Suppressor macrophage treated with lipopolysaccharide for 4 hours (primary cell): Measurements from ENCODE around the gene NAA80.

Source experiments
- DNase-seq: peaks from one replicate; pipeline ENCODE4 v3.0.0-alpha.2; 2020

The NAA80 gene

GRCh38 chr3:50327943-50328691 lies 28.9 kb upstream of the NAA80 start, which contains the start of gene TUSC2:
TSS of gene TUSC2 (minus strand) at chr3:50328223. CDS start at chr3:50328099, 124 bp downstream.
- peak; percentile 98 for DNase-seq

DNA sequence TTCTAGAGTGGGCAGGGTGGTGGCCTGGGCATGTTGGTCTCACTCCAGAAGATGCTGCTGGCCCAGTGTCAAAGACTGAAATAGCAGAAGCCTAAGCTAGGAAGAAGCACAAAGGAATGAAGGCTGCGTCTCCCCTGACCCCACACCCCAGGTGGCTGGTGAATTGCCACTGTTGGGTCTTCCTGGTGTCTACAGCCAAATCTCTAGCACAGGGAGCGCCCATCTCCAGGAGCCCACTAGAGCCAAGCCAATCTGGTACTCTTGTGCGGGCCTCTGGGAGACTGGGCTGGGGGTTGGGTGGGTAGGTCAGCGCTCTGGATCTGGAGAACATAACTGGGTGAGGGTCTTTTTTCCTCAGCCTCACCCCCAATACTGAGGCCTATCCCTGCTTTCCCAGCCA lies 27.9 kb upstream of the NAA80 start:
- DNase-seq = no peak

DNA sequence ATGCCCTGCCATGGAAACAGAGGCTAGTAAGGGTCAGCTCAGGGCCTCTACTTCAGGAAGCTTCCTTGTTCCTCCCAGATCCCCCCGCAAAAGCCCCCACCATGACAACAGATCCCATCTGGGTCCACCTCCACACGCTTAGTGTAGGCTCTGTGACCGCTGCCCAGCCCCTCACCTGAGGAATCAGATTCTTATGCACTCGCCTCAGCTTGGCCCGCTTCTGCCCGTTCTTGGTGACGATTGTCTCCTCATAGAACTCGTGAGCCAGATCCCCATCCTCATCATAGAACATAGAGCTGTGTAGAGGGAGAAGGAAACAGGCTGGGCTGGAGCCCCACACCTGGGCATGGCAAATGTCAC lies 27.0 kb upstream of the NAA80 start:
- DNase-seq = no peak

GRCh38 chr3:50325497-50326181 lies 26.4 kb upstream of the NAA80 start:
- DNase-seq = no peak

DNA sequence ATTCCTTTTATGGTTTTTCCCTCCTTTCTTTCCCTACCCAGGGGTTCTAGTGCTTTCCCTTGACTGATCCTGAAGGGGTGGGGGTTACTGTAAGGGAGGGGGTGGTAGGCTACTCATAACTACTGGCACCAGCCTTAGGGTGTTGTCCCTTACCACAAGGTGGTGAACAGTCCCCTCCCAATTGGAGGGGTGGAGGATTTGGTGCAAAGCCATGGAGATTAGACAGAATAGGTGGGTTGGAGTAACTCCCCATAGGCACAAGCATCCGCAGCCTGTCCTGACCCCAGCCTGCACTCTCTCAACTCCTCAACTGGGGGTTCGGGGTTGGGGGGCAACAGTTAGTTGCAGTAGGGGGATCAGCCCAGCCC lies 25.9 kb upstream of the NAA80 start:
- no peak for DNase-seq

GRCh38 chr3:50324351-50325112 lies 25.3 kb upstream of the NAA80 start:
- peak; percentile 71 for DNase-seq

DNA sequence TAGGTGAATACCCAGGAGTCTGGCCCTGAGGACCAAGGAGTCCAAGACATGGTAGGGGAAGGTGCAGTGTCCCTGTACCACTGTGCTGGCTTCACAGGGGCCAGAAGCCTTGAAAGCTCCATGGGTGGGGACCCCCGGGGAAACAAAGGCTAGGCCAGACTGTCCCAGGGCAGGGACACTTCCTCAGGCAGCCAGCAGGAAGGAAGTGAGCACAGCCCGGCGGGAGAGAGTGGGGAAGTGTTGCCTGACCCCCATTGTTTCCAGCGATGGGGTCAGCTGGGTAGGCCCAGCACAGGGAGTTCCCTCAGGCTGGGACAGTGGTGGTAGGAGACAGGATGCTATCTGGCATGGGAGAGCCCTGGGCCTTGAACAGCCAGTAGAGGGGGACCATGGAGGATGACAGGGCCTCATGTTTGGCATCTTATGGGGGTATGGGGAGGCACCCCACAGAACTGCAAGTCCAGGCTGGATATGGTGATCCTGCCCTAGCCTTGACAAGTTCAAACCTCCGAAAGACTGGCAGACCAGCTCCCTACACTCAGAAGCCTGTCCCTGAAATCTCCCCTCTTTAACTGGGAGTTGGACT lies 24.5 kb upstream of the NAA80 start:
- peak; percentile 12 for DNase-seq

DNA sequence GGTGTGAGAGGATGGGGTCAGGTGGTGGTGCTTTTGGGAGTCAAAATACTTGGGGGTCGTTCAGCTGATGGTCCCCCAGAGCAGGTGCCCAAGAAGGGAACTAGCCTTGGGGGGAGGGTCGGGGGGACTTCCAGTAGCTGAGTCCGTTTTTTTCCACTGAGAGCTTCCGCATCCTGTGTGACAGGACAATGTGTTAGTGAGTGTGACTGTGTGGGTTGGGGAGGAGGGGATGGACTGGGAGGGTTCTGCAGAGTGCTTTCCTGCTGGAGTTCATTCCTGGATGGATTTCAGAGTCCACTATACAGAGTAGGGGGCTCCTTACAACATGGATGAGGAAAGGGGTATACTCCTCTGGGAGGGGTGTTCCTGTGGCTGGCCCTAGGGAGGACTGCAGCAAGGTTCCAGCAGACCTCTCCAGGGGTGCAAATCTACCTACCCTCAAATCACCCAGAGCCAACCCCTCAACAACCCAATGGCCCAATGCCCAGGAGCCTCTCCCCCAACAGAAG lies 23.9 kb upstream of the NAA80 start:
- DNase-seq = peak; percentile 40

DNA sequence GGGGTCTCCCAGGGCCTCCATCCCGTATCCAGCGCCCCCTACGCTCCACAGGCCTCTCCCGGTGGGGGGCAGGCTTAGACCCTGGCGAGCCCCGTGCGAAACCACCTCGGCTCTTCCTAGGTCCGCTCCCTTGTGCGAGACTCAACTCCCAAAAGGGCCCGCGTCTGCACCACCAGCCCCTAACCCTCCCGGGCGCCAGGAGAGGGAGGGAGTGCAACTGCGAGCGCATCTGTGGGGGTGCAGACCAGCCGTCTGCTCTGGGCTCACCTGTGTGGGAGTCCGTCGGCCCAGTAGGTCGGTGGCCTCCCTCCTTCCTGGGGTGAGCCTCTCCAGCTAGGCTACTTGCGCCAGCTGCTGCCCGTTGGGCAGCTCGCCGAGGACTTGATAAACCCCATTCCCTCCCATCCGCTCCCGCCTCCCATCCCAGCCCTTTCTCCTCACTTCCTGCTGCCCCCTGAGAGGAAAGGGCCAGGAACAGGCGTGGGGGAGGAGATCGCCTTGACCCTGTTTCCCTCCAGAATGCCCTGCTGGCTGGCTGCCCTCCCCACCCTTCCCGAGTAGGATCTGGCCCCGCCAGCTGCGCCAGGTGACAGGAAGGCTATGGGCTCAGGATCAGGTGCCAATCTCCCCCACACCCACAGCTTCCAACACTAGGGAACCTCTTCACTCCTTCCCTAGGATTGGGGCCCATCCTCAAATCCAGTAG lies 23.3 kb upstream of the NAA80 start, which contains the start of gene HYAL2:
Gene HYAL2 (minus strand): TSS at position 360 of the 706 bp plus-strand sequence. CDS start 2,256 bp downstream, outside the sequence.
- DNase-seq = no peak

DNA sequence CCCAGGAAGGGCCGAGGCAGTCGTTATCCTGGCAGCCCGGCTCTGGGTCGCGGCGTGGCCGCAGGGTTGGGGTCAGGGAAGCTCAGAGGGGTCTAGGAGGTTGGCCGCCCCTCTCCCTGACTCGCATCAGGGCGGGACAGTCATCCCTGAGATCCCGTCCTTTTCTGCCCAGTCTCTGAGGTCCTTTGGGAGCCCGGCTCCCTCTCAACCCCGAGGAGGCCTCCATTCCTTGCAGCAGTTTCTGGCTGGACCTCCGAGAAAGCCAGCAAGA lies 22.8 kb upstream of the NAA80 start:
- DNase-seq = no peak

- DNase-seq = peak; percentile 87
Measured at GRCh38 chr3:50321336-50322114, 22.3 kb upstream of the NAA80 start.

DNA sequence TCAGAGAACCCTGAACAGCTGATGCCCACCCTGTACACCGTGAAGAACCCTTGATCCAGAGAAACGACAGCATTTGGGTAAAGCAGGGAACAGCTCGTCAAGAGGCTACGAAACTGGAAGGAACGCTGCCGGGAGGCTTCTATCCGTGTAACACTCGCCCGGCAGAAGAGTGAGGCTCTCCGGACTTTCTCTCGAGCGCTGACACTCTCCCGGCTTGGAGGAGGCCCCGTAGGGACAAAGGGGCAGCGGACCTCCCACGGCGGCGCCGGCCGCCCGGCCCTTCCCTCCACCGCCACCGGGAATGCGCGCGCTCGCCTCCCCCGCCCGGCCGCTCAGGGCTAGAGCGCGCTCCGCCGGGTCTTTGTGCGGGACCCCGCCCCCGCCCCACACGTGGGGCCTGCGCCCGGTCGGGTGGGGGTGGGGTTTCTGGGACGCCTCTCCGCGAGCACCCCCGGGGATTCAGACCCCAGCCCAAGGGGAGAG lies 21.7 kb upstream of the NAA80 start:
- DNase-seq = peak; percentile 60

- no peak for DNase-seq
Measured at GRCh38 chr3:50319894-50320625, 20.9 kb upstream of the NAA80 start.

- DNase-seq = no peak
Measured at GRCh38 chr3:50319181-50319893, 20.1 kb upstream of the NAA80 start.

DNA sequence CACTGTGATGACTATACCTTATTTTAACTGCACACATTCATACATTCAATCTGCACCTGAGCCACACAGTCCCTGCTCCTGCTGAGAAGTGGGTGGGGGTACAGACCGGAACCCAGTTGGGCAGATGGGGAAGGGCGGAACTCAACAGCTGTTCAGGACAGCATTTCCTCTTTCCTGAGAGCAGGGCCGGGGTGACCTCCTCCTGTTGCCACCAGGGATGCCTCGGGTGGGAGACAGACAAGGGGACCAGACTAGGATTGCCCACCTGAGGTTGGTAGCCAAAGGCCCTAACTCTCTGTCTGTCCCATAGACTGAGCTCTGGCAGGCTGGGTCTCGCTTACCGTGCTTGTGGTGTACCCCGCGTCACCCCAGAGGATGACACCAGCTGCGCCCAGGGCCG lies 19.4 kb upstream of the NAA80 start:
- DNase-seq = peak; percentile 26

- no peak for DNase-seq
Measured at GRCh38 chr3:50318163-50318562, 19.0 kb upstream of the NAA80 start.

GRCh38 chr3:50317300-50317699 lies 18.1 kb upstream of the NAA80 start:
- no peak for DNase-seq

DNA sequence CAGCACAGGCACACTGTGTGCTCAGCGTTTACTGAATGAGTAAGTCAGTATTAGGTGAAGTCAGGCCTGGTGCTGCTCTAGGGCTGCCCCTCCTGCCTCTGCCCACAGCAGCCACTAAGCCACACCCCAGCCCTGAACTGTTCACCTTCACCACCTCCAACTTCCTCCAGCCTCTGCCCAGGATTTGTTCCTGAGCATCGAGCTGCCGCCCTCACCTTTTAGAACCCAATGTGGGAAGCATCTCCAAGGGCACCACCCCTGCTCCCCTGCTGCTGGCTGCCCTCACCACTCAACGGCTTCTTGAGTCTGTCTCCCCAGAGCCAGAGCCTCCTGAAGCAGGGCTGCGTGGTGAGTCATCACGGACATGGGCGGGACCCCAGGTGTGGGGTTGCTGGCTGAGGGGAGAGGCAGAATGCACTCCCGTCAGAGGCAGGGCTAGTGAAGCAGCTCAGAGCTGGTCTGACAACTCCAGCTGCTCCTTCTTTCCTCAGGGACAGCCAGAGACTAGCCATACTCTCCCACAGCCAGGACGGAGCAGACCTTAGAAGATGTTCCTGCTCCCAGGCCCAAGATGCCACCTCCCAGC lies 17.5 kb upstream of the NAA80 start:
- no peak for DNase-seq

GRCh38 chr3:50314816-50315215 lies 15.6 kb upstream of the NAA80 start:
- no peak for DNase-seq

DNA sequence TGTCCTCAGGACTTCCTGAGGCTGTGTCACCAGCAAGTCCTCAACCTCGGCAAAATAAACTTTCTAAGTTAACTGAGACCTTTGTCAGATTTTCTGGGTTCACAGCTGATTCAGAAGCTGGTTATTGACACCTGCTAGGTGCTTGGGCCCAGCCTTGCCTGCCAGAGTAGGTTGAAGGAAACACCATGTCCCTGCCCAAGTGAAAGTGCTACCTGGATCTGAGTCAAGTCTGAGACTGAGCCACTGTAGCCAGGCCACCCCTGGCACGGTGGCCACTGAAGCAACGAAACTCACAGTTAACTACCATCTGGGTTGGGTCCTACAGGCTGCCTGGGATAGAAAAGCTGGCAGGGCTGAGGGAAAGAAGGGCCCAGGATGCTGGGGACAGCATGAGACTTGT lies 15.1 kb upstream of the NAA80 start:
- DNase-seq = no peak
